Measurements from ENCODE around the gene SYPL1.
"Not testable (repeated sequence)": the region's sequence is repeated elsewhere in the genome, so short reads cannot be mapped to it uniquely, and the experiment has no call there.

Gene SYPL1
- 26.8 to 27.0 reads per million in 2 donors for total RNA-seq

DNA sequence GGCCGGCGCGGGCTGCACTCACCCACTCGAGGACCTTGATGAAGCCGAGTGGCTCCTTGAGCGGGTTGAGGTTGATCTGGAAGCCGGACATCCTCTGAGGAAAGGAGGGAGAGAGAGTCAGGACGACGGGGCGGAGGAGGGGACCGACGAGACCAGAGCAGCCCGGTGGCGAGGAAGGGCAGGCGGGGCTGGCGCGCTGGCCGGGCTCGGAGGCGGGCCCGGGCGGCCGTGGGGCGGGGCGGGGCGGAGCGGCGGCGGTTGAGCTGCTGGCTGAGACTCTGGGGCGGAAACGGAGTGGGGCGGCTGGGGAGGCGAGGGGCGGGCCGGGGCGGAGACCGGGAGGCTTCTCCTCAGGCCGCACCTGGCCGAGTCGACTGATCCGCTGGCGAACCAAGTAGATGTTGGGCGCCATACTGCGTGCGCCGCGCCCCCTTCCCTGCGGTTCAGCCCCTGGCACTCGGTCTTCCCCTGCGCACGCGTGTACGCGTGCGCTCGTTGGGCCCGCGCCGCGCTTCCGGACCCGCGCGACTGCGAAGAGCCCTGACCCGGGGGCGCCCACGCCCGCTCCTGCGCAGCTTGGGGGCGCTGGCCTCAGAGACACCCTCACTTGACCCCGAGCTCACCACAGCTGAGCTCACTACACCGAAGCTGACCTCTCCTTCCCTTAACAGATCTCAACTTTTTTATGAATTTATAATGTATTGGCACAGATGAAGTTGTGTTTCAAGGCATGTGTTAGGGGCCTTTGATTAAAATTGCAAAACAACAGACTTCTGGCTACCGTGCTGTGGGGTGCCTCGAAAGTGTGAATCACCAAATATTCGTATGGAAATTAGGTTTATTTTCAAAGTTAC, at the start of gene SYPL1:
Gene SYPL1, minus strand, starts transcription at position 195 of the 854 bp plus-strand sequence. Its CDS starts 104 bp downstream, at position 91.
- DNase-seq: peak; percentile 92

DNA sequence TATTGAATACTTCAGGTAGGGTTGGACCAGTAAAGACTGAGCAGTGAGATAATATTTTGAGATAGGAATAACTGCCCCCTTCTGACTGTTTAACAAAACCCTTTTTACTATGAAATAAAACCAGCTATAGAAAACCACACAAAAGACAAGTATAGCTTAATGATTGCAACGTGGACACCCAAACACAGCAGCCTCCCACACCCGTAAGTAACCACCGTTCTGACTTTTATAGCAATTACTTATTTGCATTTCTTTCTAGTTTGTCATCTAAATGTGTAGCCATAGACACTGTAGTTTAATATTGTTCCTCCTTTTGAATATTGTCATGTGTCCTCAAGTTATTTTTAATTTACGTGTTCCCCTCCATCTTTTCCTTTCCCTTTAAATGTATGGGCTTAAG, 42.9 kb upstream of the SYPL1 start:
- no peak for DNase-seq

GRCh38 chr7:106153891-106154449, 41.9 kb upstream of the SYPL1 start:
- peak; percentile 64 for DNase-seq

DNA sequence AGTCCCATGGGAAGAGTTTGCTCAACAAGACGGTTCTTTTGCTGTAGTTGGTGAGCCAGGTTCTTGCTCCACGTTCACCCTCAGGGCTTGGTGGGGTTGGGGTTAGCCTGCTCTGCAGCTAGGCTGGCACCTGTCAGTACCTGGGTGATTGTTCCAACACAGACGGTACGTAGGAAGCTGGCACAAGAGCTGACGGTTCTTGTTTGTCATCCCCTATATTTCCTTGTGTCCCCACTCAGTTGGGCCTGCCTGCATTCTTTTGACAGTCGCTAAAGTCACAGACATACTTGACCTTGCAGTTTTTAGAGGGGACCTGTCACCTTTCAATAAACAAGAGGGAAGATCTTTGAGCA, 40.2 kb upstream of the SYPL1 start:
- no peak for DNase-seq

DNA sequence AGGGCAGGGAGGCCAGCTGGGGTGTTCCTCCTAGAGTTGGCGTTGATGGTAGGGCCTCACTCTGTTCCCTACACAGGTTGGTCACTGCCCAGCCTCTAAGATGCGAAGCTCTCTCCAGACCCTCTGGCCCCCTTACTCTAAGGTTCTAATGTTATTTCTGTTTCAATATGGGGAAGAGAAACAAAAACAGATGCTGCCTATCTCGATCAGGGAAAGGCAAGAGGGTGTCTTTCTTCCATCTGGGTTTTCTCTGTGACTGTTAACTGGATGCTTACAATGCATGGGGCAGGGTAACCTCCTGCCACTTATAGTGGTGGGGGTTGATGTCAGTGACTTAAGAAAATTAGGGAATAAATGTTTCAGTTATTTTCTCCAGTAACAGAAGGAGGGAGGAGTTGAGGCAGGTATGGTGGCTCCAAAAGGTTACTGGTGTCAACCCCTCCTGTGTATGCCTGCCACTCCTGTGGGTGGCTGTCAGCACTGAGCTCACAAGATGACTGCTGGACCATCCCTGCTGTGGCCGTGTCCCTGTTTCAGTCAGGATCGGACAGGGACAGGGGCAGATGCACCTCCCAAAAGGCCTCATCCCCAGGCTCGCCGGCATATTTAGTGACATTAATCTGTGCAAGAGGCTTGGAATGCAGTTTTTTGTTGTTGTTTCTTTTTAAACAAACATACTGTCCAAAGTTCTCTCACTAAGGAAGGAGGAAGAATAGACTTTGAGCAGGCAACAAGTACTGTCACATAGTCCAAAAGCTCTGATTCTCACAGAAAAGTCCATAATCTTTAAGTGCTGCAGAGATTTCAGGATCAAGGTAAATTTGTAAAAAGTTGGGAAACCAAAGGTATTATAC, 39.6 kb upstream of the SYPL1 start:
- DNase-seq: no peak

DNA sequence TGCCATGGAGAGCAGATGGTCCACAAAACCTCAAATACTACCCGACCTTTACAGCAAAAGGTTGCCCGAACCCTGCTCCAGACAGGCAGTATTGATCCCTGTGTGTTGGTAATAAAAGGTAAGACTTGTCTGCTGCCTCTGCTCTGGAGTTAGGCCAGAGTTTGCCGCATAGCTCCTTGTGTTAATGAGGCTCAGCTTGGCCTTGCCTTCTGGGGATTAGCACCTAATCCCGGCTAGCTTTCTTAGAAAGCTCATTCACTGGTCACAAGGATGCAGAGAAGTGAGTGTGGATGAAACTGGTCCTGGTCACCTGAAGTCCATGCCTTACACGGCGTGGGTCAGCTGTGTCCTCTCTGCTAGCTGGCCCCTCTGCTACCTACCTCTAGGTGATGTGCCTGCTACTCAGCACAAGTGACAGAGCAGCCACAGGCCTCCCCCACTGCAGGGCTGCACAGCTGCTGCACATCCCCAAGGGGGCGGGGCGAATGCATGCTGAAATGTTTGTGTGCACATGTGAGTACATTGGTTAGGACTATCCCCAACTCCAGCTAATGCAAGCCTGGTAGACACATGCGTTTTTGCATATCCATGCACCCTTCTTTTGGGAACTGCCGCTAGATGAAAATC, 31.7 kb upstream of the SYPL1 start:
- DNase-seq: no peak

GRCh38 chr7:106142136-106142535, 30.0 kb upstream of the SYPL1 start:
- no peak for DNase-seq

GRCh38 chr7:106140406-106141173, 28.5 kb upstream of the SYPL1 start:
- DNase-seq: no peak

DNA sequence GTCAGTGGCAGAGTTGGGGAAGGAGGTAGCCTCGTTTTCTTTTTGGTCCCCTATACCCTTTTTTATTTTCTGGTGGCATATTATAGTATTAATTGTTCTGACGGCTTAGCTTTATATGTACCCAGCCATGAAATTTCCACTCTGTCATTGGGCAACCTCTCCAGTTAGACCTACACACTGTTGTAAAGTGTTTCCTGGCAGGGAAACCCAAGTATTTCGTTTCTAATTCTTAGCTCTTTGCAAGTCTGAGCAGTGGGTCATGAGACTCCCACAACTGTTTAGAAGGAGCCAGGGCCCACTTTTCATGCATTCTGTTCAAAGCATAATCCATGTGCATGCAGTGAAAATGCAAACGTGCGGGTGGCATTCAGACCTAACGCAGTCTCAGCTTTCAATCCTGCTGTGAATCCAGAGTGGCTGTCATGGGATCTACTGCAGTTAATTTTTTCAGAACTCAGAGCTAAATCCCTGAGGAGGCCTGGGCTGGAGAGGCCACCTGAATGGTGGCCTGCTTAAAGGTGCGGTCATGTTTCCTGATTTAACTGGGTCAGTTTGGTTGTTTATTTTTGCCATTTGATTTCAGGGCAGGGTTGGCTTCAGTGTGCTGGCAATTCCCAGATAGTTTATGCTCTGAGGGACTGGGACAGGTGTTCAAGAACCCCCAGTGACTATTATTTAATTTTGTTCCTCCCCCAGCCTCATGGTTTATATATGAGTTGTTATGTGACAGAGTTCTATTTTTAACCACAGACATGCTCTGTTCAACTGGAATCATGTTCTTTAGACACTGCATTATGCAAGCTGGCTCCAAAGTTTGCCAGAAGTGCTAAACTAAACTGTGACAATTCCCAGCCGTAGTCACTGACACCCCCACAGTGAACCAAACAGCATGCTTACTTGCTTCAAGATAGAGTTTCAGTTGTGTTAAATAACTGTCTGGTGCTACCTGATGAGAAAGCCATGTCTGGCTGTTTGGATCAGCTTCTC, 27.4 kb upstream of the SYPL1 start:
- DNase-seq: no peak

GRCh38 chr7:106138776-106139175, 26.7 kb upstream of the SYPL1 start:
- DNase-seq: no peak

- DNase-seq: not testable (repeated sequence)
Observed at GRCh38 chr7:106138181-106138580, 26.1 kb upstream of the SYPL1 start.

DNA sequence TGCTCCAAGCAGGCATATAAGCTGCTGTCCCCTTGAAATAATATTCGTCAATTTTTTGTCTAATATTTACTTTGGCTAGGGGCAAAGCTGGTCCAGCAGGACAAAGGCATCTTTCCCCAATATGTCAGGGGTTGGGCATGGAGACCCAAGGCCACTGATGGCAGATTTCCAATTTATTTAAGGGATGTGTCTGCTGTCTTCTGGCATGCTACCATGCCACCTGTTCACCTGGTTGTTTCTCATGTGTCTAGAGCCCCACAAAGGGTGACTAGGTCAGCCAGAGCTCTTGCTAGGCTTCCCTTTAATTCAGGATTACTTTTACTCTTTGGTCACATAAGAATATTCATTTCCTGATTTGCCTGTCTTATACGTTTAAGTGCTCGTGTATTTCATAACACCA, 22.1 kb upstream of the SYPL1 start:
- DNase-seq: no peak

- no peak for DNase-seq
Observed at GRCh38 chr7:106129291-106129690, 17.2 kb upstream of the SYPL1 start.

- no peak for DNase-seq
Observed at GRCh38 chr7:106128836-106129235, 16.7 kb upstream of the SYPL1 start.

DNA sequence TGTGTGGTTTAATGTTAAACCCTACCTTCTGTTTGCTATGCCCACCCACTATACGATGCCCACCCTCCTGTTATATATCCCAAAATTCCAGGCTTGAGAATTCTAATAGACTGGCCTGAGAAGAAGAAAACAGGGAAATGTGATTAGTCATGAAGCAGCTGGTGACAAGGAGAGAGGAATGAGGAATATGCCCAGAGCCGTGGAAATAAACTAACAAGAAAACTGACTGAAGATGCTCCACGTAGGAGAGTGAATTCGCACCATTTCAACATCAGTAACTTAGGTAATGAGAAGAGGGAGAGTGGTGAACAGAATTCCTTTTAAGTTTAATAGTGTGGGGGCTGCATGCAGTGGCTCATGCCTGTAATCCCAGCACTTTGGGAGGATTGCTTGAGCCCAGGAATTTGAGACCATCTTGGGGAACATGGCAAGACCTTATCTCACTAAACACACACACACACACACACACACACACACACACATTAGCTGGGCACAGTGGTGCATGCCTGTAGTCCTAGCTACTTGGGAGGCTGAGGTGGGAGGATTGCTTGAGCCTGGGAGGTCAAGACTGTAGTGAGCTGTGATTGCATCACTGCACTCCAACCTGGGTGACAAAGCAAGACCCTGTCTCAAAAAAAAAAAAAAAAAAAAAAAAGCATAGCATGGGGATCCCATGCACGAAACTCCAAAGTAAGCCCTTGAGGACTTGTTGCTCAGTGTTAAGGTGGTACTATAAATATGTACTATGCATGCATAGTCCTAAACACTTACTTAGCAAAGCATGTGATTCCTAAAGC, 16.1 kb upstream of the SYPL1 start:
- no peak for DNase-seq

DNA sequence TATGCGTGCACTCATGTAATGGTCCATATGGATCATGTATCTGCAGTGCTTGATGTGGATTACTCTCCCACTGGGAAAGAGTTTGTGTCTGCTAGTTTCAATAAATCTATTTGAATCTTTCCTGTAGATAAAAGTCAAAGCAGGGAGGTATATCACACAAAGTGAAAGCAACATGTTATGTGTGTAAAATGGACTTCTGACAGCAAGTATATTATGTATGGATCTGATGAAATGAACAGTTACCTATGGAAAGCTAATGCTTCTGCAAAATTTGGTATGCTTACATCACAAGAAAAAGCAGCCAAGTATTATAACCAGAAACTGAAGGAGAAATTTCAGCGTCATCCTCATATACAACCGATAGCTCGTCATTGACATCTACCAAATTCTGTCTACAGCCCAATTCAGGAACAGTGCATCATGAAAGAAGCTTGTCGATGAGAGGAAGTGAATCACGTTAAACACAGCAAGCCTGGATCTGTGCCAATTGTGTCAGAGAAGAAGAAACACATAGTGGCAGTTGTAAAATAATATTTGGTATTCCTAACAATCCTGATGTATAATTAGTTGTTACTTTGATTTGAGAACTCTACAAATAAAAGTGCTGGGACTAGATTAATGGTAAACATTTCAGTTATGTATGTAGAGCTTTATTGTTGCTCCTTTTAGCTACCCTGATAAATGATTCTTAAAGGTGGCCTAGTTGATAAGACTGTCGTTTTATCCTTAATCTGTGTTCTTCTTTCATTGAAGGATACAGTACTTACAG, 14.2 kb upstream of the SYPL1 start:
- peak; percentile 16 for DNase-seq

- no peak for DNase-seq
Observed at GRCh38 chr7:106125417-106125816, 13.3 kb upstream of the SYPL1 start.

- DNase-seq: no peak
Observed at GRCh38 chr7:106124186-106124585, 12.1 kb upstream of the SYPL1 start.

DNA sequence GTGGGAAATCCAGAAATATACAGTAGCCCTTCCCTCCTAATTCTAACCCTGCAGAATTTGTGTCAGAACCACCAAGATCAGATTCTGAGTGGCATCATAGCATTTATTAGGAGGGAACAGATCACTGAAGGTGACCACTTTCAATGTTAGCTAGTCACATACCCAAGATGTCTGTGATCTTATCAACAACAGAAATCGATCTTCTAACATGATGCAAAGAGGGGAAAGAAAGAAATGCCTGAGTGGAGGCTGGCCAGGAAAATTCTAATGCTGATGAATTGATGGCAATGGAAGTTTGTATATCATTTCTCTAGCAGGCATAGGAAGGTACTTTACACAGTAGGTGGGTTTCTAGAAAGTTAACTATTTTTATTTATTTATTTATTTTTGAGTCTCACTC, 10.6 kb upstream of the SYPL1 start:
- no peak for DNase-seq

Measured in T-helper 9 cell (primary cell).